Adrenal gland (tissue), 5 donors: Measurements from ENCODE around the gene HMGN4.

Experiments used
- POLR2A ChIP-seq, 2 donors: fragments of 450-650 bp; IDR thresholded peaks; one replicate each; pipeline ENCODE4 v1.6.1; 2017; ENCODE audit warnings: antibody characterized with exemption in 2 of 2, mild to moderate bottlenecking in 2 of 2, moderate library complexity in 1 of 2
- TF ChIP-seq, protein P1 (sequence below), 6 experiments: fragments of 450-650 bp in 4 of 6; fragments of 200-600 bp in 2 of 6; sonication (generic) in 1 of 6; IDR thresholded peaks; 1 replicate in 5 of 6; 2 replicates in 1 of 6; pipeline versions ENCODE4 v1.5.1 to v1.8.0; 2016 to 2021; ENCODE audit warnings: antibody characterized with exemption in 6 of 6, mild to moderate bottlenecking in 2 of 6, moderate library complexity in 1 of 6
- donor health status: DM: no; HTN: no; CAD: no.

DNA sequence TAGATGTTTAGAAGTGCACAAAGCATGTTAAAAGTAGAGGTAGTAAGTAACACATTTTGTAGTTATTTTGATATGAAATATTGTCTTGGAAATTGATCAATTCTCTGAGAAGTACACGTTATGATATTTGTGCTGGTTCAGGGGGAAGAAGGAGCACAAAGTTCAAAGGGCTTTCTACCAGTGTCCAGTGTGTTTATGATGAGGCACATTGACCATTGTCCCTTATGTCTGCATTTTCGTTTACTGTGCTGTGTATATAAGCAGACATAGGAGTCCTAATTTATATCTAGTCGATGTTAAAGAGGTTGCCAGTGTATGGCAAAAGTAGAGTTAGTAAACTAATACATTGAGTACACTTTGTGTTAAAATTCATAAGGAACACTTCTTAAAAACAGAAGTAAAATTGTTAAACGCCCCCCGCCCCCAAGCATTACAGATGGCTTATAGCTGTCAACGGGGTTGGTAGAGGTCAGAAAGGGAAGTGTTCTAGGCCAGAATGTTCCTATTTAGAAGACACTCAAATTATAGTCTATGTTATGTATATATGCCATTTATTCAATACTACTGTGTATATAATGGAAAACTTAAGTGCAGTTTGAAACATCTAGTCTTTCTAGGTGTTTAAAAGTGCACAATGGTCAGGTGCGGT is 13.3 kb upstream of the HMGN4 start:
- no peak for TF ChIP-seq POLR2A (IDR thresholded peaks at IDR 0.05)
- TF ChIP-seq, protein P1, sequence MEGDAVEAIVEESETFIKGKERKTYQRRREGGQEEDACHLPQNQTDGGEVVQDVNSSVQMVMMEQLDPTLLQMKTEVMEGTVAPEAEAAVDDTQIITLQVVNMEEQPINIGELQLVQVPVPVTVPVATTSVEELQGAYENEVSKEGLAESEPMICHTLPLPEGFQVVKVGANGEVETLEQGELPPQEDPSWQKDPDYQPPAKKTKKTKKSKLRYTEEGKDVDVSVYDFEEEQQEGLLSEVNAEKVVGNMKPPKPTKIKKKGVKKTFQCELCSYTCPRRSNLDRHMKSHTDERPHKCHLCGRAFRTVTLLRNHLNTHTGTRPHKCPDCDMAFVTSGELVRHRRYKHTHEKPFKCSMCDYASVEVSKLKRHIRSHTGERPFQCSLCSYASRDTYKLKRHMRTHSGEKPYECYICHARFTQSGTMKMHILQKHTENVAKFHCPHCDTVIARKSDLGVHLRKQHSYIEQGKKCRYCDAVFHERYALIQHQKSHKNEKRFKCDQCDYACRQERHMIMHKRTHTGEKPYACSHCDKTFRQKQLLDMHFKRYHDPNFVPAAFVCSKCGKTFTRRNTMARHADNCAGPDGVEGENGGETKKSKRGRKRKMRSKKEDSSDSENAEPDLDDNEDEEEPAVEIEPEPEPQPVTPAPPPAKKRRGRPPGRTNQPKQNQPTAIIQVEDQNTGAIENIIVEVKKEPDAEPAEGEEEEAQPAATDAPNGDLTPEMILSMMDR (IDR thresholded peaks at IDR 0.05): no peak
